Thyroid gland (tissue), 4 donors: ENCODE data around the gene ARL13A.

ENCODE experiments used
- POLR2A ChIP-seq, 2 donors: fragments of 450-650 bp; IDR thresholded peaks; one replicate each; pipeline ENCODE4 v1.6.1; 2017; ENCODE audit warnings: antibody characterized with exemption in 2 of 2, mild to moderate bottlenecking in 2 of 2, moderate library complexity in 1 of 2
- TF ChIP-seq, protein P1 (sequence below), 6 experiments: fragments of 200-600 bp in 3 of 6; fragments of 450-650 bp in 3 of 6; sonication (generic) in 3 of 6; IDR thresholded peaks; one replicate each; pipeline ENCODE4 v1.5.1; 2016 to 2019; ENCODE audit warnings: antibody characterized with exemption in 6 of 6, mild to moderate bottlenecking in 2 of 6, inconsistent platforms in 1 of 6, moderate library complexity in 1 of 6

GRCh38 chrX:101025126-101025525 is 55.6 kb downstream of the ARL13A start:
- TF ChIP-seq, protein P1, sequence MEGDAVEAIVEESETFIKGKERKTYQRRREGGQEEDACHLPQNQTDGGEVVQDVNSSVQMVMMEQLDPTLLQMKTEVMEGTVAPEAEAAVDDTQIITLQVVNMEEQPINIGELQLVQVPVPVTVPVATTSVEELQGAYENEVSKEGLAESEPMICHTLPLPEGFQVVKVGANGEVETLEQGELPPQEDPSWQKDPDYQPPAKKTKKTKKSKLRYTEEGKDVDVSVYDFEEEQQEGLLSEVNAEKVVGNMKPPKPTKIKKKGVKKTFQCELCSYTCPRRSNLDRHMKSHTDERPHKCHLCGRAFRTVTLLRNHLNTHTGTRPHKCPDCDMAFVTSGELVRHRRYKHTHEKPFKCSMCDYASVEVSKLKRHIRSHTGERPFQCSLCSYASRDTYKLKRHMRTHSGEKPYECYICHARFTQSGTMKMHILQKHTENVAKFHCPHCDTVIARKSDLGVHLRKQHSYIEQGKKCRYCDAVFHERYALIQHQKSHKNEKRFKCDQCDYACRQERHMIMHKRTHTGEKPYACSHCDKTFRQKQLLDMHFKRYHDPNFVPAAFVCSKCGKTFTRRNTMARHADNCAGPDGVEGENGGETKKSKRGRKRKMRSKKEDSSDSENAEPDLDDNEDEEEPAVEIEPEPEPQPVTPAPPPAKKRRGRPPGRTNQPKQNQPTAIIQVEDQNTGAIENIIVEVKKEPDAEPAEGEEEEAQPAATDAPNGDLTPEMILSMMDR (IDR thresholded peaks at IDR 0.05), result no peak
- TF ChIP-seq POLR2A (IDR thresholded peaks at IDR 0.05), result no peak
